ENCODE measurements around the gene C2CD2L. TPM values are rescaled to one million over a fixed set of nuclear protein-coding genes. Genes with fewer than 3 reads are reported as not detected.

The C2CD2L gene
- total and polyA plus RNA-seq, 2 of the 13 experiments (the other 11 are each of a cell fraction or from before 2014, with no cell fraction given) = 3.7 to 5.5 TPM

DNA sequence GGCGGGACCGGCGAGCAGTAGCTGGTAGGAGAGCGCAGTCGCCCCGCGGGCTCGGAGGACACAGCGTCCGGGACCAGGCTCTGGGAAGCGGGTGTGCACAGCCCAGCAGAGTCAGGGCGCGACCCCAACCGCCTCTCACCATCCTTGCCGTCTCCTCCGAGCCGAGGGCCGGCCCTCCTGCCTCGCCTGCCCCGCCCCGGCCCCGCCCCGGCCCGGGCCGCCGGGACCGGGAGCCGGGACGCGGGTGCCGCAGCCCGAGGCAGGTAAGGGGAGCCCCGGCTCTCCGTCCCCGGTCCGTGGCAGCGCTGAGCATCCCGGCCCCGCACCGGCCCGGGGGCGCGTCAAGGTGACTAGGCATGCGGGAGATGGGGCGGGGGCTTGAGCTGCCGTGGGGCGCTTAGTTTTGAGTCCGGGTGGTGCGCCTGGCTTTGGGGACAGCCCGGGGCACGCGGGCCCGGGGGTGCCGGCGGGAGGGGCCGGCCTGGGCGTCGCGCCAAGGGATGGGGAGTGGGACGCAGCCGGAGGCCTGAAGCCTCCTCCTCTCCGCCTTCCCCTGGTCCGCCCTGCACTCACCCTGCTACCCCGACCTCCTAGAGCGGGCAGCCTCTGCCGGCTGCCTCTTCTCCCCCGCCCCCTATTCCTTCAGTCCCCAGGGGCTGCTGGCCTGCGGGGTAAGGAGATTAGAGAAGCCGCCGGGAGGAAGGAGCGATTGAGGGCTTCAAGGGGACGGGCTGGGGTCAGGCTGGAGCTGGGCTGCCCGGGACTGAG is 42.1 kb downstream of the C2CD2L start, which contains the start of gene ABCG4 (continued):
- TF ChIP-seq, protein P1, sequence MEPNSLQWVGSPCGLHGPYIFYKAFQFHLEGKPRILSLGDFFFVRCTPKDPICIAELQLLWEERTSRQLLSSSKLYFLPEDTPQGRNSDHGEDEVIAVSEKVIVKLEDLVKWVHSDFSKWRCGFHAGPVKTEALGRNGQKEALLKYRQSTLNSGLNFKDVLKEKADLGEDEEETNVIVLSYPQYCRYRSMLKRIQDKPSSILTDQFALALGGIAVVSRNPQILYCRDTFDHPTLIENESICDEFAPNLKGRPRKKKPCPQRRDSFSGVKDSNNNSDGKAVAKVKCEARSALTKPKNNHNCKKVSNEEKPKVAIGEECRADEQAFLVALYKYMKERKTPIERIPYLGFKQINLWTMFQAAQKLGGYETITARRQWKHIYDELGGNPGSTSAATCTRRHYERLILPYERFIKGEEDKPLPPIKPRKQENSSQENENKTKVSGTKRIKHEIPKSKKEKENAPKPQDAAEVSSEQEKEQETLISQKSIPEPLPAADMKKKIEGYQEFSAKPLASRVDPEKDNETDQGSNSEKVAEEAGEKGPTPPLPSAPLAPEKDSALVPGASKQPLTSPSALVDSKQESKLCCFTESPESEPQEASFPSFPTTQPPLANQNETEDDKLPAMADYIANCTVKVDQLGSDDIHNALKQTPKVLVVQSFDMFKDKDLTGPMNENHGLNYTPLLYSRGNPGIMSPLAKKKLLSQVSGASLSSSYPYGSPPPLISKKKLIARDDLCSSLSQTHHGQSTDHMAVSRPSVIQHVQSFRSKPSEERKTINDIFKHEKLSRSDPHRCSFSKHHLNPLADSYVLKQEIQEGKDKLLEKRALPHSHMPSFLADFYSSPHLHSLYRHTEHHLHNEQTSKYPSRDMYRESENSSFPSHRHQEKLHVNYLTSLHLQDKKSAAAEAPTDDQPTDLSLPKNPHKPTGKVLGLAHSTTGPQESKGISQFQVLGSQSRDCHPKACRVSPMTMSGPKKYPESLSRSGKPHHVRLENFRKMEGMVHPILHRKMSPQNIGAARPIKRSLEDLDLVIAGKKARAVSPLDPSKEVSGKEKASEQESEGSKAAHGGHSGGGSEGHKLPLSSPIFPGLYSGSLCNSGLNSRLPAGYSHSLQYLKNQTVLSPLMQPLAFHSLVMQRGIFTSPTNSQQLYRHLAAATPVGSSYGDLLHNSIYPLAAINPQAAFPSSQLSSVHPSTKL (CRISPR knock-in tag; IDR thresholded peaks at IDR 0.05) = no peak
- peak; percentile 22 for TF ChIP-seq HNRNPK (IDR thresholded peaks at IDR 0.05; ENCODE audit: low read depth, low read length, poor library complexity, severe bottlenecking)
- no peak for TF ChIP-seq YY1 (IDR thresholded peaks at IDR 0.05; ENCODE audit: insufficient read depth, insufficient replicate concordance, low read depth, low read length)
- TF ChIP-seq HNRNPLL (IDR thresholded peaks at IDR 0.05; ENCODE audit: low read depth, low read length, poor library complexity, severe bottlenecking) = peak; percentile 53

DNA sequence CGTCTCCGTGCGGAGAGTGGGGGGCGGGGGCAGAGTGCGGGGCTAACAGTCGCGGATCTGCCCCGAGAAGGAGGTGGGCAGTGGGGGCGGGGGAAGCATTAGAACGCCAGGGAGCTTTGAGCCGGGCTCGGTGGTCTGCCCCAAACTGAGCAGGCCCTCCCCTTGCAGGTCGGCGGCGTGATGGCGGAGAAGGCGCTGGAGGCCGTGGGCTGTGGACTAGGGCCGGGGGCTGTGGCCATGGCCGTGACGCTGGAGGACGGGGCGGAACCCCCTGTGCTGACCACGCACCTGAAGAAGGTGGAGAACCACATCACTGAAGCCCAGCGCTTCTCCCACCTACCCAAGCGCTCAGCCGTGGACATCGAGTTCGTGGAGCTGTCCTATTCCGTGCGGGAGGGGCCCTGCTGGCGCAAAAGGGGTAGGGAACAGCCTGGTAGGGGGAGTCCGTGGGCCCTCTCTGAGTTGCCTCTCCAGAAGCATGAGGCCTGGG is 42.7 kb downstream of the C2CD2L start:
- Histone ChIP-seq H4K20me1 (ENCODE audit: insufficient read depth, low read length) (no peaks in the 10 kb centered on the region), H3K4me3 (replicated peaks in 1 of 3; ENCODE audit: insufficient read depth in 1 of 3, low read depth in 2 of 3, low read length in 3 of 3) (peak overlapping the region in 2 of 3 experiments; percentile 61 to 68; a peak in 3 of 6 replicates), H3K4me2 (ENCODE audit: low read depth, low read length) (peak overlapping the region; percentile 66), H3K79me2 (ENCODE audit: insufficient read depth, low read length) (no peaks in the 10 kb centered on the region), H2AFZ (ENCODE audit: low read length) (no peak overlapping the region), H3K36me3 (replicated peaks in 1 of 2; ENCODE audit: control insufficient read depth in 1 of 2, insufficient read depth in 2 of 2, low read length in 2 of 2) (no peaks in the 10 kb centered on the region), H3K9me3 (ENCODE audit: low read length) (no peaks in the 10 kb centered on the region), H3K27ac (ENCODE audit: extremely low read length, insufficient read depth, low read length) (no peak overlapping the region), H3K9ac (ENCODE audit: insufficient read depth, low read depth, low read length) (no peak overlapping the region), H3K4me1 (ENCODE audit: insufficient read depth, low read length) (peaks cover 6% of the 10 kb centered on the region; the same call in 1 of the 2 replicates), H3K27me3 (ENCODE audit: control insufficient read depth in 1 of 2, insufficient read depth in 2 of 2, low read length in 2 of 2) (peaks cover 18 to 80% of the 10 kb centered on the region in 2 experiments)
- in situ Hi-C loops (cut with HindIII; ENCODE audit: extremely low pct_ligation_motif_present, low pct_unique_long_range_greater_than_20kb) = no loop called here
- DNase-seq (ENCODE audit: low spot score) (no peak), FAIRE-seq (no peak), ATAC-seq (no peak)
- ChIA-PET POLR2A (no interaction called here), CTCF (ENCODE audit: low intra/inter-chr PET ratio, low total read pairs) (no interaction called here)
- WGBS (ENCODE audit: low lambda C conversion rate) = 27% methylated on average over 14 of the region's 33 CpGs
- no TSS peak for BruUV-seq (replicated peaks)
- no peak for TF ChIP-seq ZNF766 (CRISPR knock-in tag; IDR thresholded peaks at IDR 0.05; ENCODE audit: borderline replicate concordance)
- TF ChIP-seq, protein P2, sequence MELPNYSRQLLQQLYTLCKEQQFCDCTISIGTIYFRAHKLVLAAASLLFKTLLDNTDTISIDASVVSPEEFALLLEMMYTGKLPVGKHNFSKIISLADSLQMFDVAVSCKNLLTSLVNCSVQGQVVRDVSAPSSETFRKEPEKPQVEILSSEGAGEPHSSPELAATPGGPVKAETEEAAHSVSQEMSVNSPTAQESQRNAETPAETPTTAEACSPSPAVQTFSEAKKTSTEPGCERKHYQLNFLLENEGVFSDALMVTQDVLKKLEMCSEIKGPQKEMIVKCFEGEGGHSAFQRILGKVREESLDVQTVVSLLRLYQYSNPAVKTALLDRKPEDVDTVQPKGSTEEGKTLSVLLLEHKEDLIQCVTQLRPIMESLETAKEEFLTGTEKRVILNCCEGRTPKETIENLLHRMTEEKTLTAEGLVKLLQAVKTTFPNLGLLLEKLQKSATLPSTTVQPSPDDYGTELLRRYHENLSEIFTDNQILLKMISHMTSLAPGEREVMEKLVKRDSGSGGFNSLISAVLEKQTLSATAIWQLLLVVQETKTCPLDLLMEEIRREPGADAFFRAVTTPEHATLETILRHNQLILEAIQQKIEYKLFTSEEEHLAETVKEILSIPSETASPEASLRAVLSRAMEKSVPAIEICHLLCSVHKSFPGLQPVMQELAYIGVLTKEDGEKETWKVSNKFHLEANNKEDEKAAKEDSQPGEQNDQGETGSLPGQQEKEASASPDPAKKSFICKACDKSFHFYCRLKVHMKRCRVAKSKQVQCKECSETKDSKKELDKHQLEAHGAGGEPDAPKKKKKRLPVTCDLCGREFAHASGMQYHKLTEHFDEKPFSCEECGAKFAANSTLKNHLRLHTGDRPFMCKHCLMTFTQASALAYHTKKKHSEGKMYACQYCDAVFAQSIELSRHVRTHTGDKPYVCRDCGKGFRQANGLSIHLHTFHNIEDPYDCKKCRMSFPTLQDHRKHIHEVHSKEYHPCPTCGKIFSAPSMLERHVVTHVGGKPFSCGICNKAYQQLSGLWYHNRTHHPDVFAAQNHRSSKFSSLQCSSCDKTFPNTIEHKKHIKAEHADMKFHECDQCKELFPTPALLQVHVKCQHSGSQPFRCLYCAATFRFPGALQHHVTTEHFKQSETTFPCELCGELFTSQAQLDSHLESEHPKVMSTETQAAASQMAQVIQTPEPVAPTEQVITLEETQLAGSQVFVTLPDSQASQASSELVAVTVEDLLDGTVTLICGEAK (IDR thresholded peaks at IDR 0.05) = no peak
- TF ChIP-seq, protein P2 (CRISPR knock-in tag; IDR thresholded peaks at IDR 0.05) = no peak
- no peak for TF ChIP-seq KDM5A (IDR thresholded peaks at IDR 0.05; ENCODE audit: borderline replicate concordance, low read length)
- intact Hi-C loops (cut with micrococcal nuclease; ENCODE audit: unreplicated experiment) = no loop called here

Measured in HepG2 (cell line).